Activated CD8-positive, alpha-beta memory T cell treated with anti-CD3 and anti-CD28 coated beads, Interleukin-2, amount 50 U/mL, for 1 hour (primary cell): ENCODE results near the gene GOLGA3.
"Not testable (repeated sequence)": the region's sequence is repeated elsewhere in the genome, so short reads cannot be mapped to it uniquely, and the experiment has no call there.

ENCODE experiments used
- DNase-seq: peaks from one replicate; pipeline ENCODE4 v3.0.0-alpha.2; 2020; ENCODE audit errors: extremely low read depth

Gene GOLGA3

DNA sequence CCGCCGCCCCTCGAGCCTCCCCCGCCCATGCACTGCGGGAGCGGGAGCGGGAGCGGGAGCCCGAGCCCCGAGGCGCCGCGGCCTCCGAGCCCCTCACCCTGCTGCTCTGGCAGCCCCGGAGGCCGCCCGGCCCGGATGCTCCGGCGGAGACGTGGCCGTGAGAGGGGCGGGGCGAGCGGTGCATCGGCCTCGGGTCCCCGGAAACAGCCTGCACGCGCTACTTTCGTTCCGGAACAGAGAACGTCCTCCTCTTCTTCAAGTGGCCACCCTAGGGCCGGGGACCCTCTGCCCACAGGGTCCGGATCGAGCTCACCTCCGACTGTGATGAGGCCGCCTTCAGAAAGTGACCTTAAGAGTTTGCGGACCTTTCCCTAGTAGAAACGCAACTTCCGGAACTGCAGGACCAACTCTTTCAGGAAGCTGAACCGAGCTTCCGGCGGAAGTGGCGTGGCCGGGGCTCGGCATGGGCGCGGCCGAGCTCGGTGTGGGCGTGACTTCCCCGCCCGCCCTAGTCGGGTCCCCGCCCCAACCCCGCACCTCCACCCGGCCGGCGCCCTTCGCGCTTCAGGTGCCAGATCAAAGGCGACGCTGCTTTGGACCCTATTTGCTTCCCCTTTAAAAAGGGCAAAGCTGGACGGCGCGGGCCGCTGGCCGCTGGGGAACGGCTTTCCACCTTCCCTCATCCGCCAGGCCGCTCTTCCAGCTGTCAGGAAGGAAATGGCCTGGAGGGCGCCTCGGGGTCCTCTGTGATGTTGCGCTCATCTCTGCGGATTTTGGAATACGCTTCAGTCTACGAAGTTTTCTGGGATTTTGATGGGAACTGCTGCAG lies at the start of gene GOLGA3:
Gene GOLGA3 (minus strand): TSS at position 164 of the 829 bp plus-strand sequence. CDS start 6,741 bp downstream, outside the sequence.
- peak; percentile 89 for DNase-seq

GRCh38 chr12:132874620-132875019 lies 46.0 kb upstream of the GOLGA3 start:
- DNase-seq = not testable (repeated sequence)

- DNase-seq = no peak
Observed at GRCh38 chr12:132874175-132874574, 45.5 kb upstream of the GOLGA3 start.

DNA sequence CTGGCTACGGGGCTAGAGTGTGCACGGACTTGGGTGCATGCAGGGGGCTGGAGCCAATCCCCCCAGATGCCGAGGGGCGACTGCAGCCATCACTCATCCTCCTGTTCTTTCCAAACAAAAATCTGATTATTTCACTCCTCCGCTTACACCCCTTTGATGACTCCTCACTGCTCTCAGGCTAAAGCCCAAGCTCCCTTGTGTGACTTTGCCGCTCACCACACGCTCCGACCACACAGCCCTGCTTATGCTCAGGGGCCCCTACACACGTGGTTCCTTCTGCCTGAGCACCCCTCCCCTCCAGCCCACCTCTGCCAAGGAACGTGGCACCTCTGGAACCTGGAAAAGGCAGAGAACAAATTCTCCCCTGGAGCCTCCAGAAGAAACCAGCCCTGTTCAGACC lies 45.1 kb upstream of the GOLGA3 start:
- no peak for DNase-seq

GRCh38 chr12:132872975-132873421 lies 44.3 kb upstream of the GOLGA3 start:
- DNase-seq = no peak

GRCh38 chr12:132872073-132872855 lies 43.6 kb upstream of the GOLGA3 start:
- DNase-seq = no peak

DNA sequence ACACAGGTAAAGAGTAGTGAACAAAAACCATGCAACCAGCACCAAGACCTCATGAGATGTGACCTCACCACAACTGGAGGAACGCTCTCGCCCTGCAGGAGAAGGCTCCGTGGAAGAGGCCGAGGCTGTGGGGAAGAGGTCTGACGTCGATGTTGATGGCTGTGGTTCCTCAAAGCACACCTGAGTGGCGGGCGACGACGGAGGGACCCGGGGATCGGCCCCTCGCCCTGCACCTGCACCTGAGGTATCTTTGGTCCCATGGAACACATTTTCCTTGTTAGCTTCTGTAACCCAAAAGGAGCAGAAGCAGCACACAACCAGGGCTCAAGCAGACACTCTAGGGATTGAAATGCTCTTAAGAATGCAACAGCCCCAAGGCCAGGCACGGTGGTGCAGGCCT lies 40.9 kb upstream of the GOLGA3 start:
- DNase-seq = no peak

GRCh38 chr12:132866251-132866828 lies 37.7 kb upstream of the GOLGA3 start:
- DNase-seq = no peak

DNA sequence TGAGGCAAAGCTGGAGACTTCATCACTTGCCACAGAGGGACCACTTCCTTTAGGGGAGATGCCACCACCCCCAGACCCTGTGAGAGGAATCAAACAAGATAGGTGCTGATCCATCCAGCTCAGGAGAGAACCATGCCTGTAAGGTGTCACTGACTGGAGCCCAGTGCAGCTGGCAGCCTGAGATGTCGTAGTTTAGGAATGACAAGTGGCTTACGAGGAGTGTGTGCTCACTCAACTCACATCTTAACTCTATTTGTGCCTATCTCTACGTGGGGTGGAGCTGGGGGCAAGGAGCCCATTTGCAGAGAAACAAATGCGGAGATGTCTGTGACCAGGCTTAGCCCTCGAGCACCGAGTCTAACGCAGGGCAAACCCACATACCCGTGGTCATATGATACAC lies 32.9 kb upstream of the GOLGA3 start:
- no peak for DNase-seq

DNA sequence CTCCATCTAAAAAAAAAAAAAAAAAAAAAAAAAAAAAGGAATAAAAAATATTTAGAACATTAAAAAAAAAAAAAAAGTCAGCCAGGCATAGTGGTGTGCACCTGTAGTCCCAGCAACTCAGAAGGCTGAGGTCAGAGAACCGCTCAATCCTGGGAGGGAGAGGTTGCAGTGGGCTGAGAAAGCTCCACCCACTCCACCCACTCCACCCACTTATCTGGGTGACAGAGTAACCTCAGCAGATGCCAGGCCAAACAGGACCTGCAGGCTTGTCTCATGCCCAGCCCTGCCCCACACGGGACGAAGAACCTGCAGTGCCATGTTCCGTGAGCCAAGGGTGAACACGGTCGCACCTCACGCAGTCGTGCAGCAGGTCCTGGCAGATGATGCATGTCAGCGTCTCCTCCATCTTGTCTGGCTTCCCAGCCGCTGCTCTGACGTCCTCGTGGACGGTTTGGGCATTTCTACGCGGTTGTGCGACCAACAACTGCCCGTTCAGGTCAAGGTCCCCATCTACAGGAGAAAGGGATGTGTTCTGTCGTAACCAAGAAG lies 30.1 kb upstream of the GOLGA3 start:
- DNase-seq = no peak

DNA sequence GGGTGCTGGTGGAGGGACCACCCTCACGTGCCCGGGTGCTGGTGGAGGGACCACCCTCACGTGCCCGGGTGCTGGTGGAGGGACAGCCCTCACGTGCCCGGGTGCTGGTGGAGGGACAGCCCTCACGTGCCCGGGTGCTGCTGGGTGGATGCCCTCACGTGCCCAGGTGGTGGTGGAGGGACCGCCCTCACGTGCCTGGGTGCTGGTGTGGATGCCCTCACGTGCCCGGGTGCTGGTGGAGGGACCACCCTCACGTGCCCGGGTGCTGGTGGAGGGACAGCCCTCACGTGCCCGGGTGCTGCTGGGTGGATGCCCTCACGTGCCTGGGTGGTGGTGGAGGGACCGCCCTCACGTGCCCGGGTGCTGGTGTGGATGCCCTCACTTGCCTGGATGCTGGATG lies 28.4 kb upstream of the GOLGA3 start:
- not testable (repeated sequence) for DNase-seq

DNA sequence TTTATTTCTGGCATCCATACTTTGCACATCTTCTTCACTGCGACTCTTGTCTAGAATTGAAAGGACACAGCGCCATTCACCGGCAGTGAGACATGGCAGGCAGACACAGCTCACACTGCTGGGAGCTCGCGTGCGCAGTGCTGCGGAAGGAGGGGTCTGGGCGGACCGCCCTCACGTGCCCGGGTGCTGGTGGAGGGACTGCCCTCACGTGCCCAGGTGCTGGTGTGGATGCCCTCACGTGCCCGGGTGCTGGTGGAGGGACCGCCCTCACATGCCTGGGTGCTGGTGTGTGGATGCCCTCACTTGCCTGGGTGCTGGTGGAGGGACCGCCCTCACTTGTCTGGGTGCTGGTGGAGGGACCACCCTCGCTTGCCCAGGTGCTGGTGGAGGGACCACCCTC lies 27.9 kb upstream of the GOLGA3 start:
- DNase-seq = no peak

DNA sequence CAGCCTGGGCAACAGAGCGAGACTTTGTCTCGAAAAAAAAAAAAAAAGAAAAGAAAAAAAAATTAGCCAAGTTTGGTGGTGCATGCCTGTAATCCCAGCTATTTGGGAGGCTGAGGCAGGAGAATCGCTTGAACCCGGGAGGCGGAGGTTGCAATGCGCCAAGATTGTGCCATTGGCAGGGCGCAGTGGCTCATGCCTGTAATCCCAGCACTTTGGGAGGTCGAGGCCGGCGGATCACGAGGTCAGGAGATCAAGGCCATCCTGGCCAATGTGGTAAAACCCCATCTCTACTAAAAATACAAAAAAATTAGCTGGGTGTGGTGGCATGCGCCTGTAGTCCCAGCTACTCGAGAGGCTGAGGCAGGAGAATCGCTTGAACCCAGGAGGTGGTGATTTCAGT lies 26.5 kb upstream of the GOLGA3 start:
- not testable (repeated sequence) for DNase-seq

DNA sequence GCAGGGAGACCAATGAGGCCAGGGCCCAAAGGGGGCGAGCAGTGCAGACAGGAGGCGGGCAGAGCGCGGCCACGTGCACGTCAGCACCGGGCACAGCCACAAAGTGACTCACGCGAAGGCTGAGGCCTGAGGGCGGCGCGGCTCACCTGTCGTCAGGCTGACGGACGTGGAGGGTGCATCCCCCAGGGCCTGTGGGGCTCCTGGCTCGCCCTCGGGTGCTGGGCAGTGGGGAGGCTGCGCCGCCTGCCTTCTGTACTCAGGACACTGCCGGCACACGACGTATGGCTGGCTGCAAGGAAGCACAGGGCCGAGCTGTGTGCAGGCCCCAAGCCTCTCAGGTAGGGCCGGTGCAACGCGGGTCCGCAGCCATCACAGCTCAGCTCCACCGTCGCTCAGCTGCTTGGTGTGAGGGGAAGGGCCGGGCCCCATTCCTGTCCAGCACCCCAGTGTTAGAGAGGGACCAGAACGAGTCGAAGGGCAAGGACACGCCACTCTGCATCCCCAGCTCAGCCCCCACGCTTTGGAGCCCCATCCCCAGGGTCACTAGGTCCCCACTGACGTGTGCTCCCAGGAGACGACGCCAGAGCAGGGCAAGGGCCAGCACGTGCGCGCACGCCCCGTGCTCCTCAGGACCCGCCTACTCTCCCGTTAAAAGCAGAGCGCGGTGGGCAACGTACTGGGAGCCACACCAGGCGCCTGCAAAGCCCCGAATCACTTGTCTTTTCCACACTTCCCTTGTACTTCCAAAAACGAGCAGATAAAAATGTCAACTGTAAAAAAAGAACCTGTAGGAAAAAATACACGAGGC lies 24.8 kb upstream of the GOLGA3 start:
- no peak for DNase-seq

- DNase-seq = no peak
Observed at GRCh38 chr12:132852496-132852895, 23.8 kb upstream of the GOLGA3 start.

DNA sequence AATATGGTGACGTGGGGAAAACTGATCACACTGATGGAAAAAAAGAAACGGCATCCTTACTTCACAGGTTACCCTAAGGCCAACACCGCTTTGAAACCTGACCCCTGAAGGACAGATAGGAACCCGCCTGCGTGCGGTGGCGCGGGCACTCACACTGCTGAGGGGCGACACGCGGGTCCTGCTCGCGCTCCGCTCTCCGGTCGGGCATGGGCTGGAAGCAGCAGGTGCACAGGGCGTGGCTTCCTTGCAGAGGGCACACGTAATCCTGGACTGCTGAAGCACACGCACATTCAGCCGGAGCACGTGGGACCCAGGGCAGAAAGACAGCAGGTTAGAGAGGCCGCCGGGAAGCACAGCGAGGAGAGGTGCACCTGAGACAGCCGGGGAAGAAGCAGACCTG lies 22.8 kb upstream of the GOLGA3 start:
- no peak for DNase-seq

- DNase-seq = no peak
Observed at GRCh38 chr12:132850291-132850690, 21.6 kb upstream of the GOLGA3 start.

DNA sequence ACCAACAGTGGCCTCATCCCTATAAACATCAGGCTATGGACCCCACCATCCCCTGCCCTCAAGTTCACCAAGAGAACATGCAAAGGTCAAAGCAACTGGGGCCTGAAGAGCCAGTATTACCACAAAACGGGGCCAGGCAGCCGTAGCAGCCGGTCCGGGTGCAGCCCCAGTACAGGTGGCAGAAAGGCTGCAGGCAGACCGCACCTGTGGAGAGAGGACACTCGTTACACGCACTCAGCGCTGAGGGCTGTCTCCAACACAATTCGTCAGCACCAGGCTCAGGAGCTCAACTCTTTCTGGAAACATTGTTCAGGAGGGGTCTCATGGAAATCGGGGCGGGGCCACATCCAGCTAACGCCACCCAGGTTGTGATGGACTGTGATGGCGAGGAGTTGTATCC lies 19.9 kb upstream of the GOLGA3 start:
- no peak for DNase-seq

DNA sequence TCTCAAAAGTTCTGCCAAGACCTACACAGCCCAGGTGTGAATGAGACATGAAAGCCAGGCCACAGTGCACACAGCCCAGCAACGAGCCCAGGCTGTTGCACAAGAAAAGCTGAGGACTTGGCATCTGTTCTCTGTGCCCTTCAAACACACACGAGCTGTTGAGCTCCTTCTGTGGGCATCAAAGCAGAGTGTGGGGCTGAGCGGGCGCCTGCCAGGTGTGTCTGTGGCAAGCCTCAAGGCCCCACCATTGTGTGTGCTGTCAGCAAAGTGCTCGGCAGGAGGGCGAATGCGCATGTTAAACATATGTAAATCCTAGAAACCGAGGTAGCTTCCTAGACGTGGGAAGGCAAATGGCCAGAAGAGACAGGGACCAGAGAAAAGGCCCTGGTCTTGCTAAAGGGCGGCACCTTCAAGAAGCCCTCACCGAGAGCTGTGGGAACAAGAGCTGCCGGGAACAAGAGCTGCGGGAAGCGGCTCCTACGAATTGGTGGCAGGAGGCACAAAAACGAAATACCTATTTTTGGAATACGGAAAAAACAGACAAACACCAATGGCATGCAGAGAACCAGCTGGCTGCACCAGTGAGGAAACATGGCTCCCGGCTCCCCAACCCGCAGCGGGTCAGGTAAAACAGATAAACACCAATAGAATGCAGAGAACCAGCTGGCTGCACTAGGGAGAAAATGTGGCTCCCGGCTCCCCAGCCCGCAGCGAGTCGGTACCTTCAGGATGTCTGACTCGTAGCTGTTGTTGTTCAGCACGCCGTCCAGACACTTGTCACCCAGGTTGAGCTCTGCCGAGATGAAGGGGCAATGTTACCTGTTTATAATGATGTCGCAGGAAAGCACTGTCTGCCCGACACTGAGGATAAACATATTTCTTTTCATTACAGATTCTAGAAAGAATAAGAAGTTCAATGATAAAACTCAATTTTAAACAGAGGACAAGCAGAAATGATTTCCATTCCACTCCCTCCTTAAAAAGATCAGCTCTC lies 19.0 kb upstream of the GOLGA3 start:
- peak; percentile 33 for DNase-seq

GRCh38 chr12:132844681-132845080 lies 16.0 kb upstream of the GOLGA3 start:
- not testable (repeated sequence) for DNase-seq
